ENCODE measurements around the gene ZNF423. TPM values are rescaled to one million over a fixed set of nuclear protein-coding genes. Genes with fewer than 3 reads are reported as not detected.
"Not testable (repeated sequence)": the region's sequence is repeated elsewhere in the genome, so short reads cannot be mapped to it uniquely, and the experiment has no call there.

The ZNF423 gene
- polyA plus RNA-seq, 1 donor = 27.8 TPM

DNA sequence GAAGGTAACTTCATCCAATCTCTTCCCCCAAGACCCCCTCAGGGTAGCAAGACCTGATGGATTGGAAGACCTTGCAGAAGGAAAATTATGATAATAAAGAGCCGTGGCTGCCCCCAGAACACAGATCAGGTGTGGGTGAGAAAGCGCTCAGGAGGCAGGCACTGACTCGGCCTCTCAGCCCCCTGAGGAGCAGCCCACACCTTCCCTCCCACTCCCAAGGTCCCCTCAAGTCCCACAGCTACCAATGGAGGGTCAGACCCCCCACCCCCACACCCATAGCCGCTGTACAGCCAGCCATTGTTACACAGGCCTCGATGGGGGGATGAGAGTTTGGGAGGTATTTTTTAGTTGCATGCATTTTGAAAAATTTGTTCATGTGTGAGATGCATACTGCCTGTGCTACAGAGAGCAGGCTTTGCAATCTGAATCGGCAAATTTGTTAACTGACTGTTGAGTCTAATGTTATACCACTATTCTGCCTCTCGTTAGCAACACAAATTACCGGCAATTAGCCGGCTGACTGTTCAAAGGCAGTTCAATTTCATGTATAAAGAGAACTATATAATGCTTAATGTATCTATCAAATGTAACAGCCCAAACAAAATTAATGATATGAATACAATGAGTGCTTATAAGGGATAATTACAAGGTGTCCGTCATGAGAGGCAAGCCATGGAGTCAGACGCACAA lies 270.6 kb downstream of the ZNF423 start:
- no peak for DNase-seq

DNA sequence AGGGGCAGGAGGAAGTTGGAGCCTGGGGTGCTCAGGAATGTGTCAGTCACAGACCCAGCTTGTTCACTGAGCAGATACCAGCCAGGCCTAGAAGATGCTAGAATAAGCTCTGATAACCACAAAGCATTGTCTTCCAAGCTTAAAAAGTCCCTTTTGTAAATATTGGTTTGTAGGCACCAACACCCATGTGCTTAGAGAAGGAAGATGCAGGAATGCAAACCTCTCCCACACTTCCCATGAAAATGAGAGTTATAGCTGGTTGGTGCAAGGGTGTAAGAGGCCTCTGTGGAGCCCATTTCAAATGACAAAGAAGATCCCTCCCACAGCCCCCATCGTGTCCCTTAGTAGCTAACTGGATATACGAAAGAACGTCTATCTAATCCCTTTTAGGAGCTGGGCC lies 272.0 kb downstream of the ZNF423 start:
- DNase-seq = no peak

DNA sequence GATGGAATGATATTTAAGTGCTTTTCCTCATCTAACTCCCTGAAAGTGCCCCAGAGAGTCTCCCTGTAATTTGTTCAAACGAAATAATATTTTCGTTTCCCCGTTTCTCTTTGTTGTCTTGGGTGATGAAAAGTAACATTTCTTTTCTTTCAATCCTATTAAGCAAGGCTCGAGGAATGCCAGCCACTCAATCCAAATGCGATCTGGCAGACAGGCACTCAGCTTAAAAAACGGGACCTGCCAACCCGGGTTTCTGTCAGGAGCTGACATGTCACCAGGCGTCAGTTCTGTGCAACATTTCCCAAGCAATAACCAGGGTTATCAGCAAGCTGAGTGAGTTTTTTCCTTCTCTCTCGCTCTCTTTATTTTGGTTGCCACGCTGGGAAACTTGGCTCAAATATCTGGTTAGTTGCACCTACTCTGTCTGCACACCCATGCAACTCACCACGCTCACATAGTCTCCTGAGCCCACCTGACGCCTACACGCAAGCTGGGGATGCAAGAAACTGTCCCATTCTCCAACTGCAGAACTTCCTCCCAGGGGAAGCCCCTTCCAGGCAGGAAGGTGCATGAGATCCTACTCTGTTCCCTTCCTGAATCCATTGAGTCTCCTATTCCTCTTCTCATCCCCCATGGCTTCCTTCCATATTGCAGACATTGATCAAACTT lies 274.1 kb downstream of the ZNF423 start:
- no peak for DNase-seq

DNA sequence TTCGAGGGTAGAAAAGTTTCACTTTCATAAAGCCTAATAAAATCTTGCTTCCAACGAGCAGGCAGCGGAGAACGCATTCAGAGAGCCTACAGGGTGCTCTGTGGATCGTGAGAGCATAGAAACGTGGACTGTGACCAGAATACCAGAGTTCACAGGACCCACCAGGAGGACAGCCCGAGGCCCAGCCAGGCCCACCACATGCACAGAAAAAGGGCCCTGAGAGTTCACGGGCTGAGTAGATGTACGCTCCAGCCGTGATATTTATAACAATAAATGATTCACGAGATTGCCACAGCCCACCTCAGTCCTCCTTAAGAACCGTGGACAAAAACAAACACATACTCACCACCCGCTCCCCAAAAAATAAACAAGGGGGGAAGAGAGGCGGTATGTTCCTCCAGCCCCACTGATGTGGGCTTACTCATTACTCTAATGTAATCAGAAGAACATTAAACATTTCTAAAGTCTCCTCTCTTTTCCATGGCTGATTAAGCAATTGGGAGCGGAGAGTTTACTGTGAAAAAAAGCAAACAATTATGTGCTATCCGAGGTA lies 275.1 kb downstream of the ZNF423 start:
- no peak for DNase-seq

DNA sequence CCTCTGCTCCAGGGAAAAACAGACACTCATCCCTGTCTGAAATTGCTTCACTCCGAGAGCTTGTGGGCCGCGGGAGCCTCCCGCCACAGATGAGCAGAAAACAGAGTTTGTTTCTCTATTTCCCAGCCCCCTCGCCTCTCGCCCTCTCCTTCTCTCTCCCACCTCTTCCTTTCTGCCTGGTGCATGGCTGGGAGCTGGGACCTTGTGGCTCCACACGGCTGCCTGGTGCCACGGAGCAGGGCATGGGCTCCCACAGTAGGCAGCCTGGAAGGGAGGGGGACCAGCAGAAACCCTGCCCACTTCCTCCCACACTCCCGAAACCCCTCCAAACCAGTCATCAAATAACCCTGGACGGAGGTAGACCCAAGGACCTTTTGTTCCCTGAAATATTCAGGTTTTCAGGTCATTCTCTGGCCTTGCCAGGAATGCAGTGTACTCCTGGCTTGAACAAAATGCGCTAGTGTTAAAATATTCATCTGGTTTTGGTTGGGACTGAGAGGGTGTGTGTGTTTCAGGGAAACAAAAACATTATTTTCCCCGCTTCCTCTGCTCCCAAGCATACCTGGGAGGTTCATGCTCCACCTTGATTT lies 277.4 kb downstream of the ZNF423 start:
- DNase-seq = no peak

DNA sequence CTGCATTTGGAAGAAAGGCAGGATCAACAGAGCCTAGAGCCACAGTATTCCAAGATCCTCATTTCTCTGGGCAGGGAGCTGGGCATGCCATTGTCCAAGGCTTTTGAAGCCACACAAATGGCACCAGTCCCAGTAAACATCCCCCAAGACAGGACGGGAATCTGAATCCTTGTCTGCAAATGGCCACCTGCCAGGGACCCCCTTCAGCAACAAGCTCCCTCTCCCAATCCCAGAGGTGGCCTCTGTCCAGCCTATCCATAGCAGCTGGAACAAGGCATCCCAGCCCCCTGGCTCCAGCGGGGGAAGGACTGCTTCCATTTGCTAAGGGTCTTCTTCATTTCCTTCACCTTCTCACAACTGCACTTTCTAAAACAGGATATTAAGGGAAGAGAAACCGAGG lies 277.9 kb downstream of the ZNF423 start:
- no peak for DNase-seq

DNA sequence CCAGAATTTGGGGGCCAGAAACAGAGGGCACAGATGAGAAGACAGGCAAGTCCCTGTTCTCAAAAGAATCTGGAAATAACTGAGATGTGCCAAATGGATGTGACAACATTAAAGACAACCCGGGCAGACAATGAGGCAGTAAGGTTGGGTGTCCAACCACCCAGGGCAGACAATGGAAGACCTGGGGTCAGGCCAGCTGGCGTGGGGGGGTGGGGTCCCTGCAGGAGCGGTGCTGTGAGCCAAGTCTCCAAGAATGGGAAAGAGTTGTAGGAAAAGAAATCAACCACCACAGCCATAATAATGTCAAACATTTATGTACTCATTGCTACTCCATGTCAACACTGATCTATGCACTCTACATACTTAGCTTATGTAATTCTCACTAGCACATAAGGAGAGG lies 279.0 kb downstream of the ZNF423 start:
- no peak for DNase-seq

DNA sequence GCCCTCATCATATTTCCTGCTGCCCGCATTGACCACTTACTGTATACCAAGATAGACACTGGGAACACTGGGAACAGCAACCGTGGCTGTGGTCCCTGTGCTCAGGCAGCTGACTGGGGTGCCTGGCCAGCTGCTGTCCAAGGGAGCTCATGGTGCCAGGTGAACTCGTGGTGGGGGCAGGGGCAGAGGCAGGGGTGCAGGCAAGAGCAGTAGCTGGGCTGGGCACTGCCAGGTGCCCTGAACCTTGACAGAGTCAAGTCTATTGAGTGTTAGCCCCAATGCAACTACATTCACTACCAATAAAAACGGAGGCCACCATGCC lies 279.8 kb downstream of the ZNF423 start:
- no peak for DNase-seq

DNA sequence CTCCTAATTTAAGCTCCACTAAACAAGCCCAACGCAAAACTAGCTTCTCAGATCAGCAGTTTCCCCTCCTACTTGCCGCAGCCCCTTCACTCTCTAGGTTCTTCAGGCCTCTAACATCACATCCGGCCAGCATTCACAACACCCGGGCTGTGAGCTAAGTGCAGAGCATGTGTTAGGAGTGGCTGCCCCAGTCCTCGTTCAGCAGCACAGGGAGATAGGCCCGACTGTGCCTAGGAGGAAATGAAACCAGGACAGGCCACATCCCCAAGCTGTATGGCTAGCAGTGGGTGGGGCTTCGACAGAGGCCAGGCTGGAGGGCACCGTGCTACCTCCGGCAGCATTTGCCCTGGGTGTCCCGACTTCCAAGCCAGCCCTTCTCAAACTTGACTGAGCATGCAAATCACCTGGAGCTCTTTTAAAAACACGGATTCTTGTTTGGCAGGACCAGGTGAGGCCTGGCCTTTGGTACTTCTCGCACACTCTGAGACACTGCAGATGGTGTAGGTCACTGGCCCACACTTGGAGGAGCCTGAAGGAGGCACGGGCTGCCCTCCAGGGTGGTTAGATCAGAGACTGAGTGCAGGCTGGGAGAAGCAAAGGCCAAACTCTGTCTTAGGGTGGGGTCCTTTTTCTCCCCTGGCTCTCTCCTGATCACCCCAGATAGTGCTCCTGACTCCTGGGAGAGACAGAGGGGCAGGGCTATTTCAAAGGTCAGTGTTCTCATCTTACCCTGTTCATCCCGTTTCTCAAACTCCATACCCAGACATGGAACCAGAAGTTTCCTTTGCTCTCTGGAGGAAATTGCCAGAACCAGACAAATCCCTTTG lies 280.4 kb downstream of the ZNF423 start:
- no peak for DNase-seq

DNA sequence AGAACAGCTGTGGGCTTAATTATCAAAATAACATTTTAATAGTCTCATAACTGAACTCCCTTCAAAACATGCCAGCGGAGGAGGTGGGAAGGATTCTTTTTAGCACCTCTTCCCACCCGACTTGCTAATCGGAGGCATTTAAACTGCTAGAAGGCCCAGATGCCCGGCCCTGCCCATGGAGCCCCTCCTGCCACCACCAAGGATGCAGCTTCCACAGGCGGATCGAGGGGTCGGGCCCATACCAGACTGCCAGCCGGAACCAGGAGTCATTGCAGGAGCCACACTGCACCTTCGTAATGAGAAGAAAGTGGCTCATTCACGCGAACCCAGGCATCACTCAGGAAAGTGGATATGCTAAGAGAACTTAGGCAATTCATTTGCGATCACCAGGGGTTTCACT lies 281.1 kb downstream of the ZNF423 start:
- DNase-seq = no peak

DNA sequence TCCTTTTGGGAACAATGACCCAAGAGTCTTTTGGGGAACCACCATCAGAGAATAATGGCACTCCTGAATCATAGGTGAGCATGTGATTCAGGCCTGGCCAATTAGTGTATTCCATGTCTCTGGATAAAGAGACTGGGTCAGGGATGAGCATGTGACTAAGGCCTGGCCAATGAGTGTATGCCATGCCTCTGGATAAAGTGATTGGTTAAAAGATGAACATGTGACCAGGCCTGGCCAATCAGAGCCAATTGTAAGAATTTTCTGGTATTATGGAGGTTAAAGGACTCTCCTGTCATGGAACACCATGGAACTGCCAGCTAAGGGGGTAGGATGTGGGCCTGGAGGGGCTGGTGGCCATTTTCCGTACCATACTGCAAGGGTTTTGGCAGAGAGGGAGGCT lies 288.0 kb downstream of the ZNF423 start:
- no peak for DNase-seq

DNA sequence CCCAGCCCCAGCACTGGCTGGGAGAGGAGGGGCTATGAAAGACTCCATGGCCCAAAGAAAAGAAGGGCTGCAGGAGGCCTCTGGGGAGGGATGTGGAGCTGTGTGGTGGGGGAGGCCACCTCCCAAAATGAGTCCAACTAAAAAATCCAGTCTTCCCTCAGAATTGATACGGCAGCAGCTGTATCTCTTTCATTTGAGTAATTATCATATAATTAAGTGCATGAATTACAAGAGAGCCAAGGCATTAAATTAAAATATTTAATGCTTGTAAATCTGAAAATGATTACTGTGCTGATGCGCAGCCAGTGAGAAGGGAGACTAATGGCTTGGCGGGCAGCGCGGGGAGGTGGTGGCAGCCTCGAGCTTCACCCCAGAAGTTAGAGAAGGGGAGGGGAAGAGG lies 289.5 kb downstream of the ZNF423 start:
- DNase-seq = no peak

DNA sequence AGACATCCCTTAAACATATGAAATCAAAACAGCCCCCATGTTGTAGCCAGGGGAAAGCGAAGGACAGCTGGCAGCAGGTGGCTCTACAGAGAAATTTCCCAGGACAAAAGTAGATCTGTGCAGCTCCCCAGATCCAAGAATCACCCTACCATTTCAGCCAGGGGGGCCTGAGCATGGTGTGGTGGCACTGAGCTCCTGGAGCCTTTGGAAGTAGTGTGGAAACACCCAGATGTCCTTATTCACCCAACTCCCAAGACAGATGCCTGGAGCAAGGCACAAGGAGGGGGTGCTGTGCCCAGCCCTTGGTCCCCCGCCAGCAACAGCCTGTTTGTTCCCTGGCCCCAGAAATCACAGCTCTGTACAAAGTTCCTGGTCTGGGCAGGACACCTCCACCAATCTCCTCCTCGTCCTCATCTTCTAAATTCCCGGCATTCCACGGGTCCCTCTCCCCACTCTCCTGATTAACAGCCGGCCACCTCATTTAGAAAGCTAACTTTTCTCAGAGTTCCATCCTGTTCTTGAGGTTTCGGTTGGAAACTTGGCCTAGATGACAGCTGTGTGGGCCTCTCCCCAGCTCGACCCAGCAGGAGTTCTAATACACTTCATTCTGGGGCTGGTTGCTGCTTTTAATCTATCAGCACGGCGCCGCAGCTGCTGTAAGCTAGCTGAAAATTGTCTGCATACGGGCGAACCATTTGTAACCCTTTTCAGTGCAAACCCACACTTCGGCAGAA lies 291.2 kb downstream of the ZNF423 start:
- DNase-seq = no peak

DNA sequence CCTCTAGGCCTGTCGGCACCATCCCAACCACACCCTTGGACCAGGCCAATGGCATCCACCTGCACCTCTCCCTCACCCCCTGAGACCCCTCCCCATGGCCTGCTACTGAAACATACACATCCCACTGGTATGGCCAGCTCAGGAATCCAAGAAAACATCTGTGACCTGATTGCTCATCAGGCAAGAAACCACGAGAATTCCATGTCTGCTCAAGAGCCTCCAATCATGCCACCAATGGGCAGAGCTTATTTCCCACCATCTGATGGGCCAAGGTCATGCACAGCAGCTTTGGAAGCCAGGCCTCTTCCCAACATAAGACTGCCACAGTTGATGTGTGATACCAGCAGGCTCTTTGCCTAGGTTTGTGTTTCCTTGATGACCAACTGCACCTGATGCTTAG lies 292.2 kb downstream of the ZNF423 start:
- DNase-seq = no peak

DNA sequence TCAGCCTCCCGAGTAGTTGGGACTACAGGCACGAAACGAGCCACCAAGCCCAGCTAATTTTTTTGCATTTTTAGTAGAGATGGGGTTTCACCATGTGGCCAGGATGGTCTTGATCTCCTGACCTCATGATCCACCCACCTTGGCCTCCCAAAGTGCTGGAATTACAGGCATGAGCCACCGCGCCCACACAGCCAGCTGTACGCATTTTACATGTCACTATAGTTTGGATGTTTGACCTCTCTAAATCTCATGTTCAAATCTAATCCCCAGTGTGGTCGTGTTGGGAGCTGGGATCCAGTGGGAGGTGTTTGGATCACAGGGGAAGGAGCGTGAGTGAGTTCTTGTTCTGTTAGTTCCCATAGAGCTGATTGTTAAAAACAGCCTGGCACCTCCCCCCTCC lies 293.0 kb downstream of the ZNF423 start:
- not testable (repeated sequence) for DNase-seq

DNA sequence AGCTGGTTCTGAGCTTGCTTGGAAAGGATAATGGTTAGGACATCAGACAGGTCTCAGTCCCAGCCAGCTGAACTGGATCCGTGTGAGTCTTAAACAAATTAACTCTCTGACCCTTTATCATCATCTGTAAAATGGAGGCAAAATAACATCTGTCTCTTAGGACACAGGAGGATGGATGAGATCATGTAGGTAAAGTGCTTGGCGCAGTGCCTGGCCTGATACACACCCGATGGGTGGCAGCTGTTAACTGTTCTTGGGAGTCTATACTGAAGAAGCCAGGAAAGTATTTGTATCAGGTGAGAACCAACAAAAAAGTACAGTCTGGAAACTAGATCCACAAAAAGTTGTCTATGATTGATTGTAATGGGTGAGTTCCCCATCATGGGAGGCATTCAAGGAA lies 293.7 kb downstream of the ZNF423 start:
- DNase-seq = no peak

DNA sequence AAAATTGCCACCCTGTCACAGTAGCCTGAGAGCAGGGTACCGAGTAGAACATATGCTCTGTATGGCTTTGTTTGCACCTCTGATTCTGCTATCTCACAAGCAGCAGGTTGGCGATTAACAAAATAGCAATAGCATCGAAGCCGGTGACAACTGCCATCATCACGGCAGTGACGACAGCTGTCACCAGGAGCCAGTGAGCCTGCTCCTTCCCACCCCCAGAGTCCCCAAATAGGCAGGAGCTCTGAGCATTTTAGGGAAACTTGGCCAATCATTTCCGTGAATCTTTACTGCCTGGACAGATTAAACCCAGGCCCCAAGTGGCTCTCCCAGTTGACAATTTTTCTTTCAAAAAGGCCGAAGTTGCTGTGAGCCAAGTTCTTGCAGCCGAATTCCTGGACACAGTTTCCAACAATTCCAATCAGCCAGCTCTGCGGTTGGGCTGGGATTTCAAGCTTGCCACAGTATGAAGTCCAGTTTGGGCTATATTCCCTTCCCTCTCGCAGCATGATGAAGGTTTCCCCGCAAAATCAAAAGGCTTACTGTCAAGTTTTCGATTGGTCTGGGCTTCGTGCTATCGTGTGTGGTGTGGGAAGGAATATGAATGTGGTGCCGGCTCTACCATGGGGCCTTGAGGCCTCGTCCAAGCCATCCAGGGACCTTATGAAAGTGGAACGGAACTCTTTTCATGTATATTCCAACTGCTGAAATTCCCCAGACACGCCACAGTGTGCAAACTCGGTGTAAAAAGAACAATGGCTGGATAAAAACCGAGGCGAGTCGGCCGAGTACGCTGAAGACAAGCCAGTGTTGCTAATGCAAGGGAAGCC lies 295.7 kb downstream of the ZNF423 start:
- DNase-seq = no peak

DNA sequence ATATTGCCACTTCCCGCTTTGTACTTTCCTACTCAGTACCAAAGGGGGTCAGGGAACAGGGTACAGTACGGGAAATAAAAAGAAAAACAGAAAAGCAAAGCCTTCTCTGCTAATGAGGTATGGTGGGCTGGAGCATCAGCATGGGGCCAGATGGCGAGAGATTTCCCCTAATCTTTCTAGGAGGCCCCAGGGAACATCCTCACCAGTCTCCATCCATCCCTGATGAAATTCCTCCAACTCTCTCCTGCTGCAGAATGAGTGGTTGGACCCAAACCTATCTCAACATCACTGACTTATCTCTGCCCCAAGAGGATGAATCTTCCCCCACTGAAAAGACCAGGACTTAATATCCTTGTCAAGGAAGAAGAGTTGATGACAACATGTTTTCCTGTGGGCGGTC lies 296.7 kb downstream of the ZNF423 start:
- no peak for DNase-seq

DNA sequence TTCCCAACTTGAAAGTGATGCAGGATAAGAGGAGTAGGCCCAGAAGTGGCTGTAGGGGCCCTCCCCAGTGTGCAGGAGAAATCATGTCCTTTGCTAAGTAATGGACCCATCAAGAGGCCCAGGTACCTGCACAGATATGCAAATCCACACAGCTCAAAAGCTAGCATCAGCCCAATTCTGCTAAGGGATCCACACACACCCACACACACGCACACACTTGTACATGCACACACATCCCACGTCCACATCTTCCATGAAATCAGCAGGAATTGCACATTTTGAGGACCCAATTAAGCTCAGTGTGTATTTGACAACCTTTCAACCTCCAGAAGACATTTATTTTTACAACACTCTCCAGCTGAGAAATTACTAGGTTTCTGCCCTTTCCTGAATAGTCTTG lies 297.5 kb downstream of the ZNF423 start:
- no peak for DNase-seq

DNA sequence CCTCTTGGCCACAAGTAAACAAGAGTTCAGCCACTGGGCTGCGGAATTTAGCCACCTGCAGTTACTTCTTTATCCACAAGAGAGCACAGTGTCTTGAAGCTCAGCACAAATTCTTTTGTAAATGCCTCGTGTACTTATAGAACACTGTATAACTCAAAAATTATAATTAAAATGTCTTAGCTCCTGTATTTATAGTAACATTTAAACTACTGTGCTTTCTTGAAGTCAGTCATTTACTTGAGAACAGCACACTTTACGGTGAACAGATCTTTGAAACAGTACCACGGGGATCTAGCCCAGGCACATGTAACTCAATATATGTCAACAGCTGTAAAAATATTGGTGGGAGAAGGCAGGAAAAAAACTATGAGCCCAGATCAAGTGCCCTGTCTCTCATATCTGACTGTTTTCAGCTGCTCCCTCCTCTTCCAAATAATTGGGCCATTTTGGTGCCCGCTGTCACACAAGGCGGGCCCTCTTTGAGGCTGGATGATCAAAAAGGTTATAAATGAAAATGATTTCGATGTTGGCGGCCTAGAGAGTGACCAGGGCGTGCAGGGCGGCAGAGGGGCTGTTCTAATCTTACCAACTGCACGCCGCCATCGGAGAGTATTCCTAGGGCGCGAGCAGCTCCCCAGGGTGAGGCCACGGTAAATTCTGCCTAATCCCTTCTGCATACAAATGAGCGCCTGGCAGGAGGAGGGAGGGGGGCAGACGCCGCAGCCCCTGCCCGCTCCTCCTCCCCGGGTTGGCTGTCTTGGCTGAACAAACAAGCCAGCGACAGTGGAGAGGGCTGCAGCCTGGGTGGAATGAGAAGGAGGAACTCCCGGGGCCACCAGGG lies 299.1 kb downstream of the ZNF423 start:
- peak; percentile 71 for DNase-seq
